ENCODE measurements around the gene ZNHIT2.
"Not testable (repeated sequence)": the region's sequence is repeated elsewhere in the genome, so short reads cannot be mapped to it uniquely, and the experiment has no call there.

Gene ZNHIT2

DNA sequence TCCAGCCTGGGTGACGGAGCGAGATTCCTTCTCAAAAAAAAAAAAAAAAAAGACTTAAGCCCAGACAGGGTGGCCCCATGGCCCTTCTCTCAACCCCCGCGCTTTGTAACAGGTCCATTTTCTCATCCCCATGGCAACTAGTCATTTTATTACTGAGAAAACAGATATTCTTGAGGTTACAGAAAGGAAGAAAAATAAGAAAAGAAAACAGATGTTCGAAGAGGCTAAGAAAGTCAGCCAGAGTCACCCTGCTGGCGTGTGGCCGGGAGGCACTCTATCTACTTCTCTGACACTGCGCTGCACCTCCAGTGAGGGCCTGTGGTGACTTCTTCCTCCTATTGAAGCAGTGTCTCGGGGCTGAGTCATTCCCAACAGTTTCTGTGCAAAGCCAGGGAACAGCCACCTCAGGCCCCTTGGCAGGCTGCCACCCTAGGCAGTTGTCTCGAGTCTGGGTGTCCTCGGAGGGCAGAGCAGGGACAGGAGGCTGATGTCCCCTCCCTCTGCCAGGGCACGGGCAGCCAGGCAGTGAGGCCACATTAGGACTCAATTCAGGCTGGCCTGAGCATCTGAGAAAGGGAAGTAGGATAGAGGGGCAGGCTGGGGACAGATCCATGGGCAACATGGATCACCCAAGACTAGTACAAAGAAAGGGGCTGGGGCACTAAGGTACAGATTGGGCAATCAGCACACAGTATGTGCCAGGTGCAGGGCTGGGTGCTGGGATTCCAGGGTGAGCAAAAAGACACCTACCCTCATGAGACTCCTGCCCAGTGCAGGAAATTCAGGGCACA is 33.2 kb upstream of the ZNHIT2 start:
- DNase-seq (ENCODE audit: extremely low read depth, insufficient read length), result no peak
- TF ChIP-seq, protein P1, sequence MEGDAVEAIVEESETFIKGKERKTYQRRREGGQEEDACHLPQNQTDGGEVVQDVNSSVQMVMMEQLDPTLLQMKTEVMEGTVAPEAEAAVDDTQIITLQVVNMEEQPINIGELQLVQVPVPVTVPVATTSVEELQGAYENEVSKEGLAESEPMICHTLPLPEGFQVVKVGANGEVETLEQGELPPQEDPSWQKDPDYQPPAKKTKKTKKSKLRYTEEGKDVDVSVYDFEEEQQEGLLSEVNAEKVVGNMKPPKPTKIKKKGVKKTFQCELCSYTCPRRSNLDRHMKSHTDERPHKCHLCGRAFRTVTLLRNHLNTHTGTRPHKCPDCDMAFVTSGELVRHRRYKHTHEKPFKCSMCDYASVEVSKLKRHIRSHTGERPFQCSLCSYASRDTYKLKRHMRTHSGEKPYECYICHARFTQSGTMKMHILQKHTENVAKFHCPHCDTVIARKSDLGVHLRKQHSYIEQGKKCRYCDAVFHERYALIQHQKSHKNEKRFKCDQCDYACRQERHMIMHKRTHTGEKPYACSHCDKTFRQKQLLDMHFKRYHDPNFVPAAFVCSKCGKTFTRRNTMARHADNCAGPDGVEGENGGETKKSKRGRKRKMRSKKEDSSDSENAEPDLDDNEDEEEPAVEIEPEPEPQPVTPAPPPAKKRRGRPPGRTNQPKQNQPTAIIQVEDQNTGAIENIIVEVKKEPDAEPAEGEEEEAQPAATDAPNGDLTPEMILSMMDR (IDR thresholded peaks at IDR 0.05; ENCODE audit: insufficient read depth, low read length, poor library complexity, severe bottlenecking), result no peak
- Histone ChIP-seq H3K27me3 (replicated peaks; ENCODE audit: control insufficient read depth, insufficient read depth, low read length) (no peaks in the 10 kb centered on the region), H3K4me3 (replicated peaks; ENCODE audit: low read depth, low read length) (no peak overlapping the region), H3K36me3 (ENCODE audit: control insufficient read depth, insufficient read depth, low read length) (no peaks in the 10 kb centered on the region)

- not testable (repeated sequence) for DNase-seq (ENCODE audit: extremely low read depth, insufficient read length); H3K36me3 ChIP-seq (ENCODE audit: control insufficient read depth, insufficient read depth, low read length); H3K27me3 ChIP-seq (replicated peaks; ENCODE audit: control insufficient read depth, insufficient read depth, low read length); H3K4me3 ChIP-seq (replicated peaks; ENCODE audit: low read depth, low read length)
Observed at GRCh38 chr11:65150131-65150508, 32.6 kb upstream of the ZNHIT2 start.

GRCh38 chr11:65148657-65149056 is 31.2 kb upstream of the ZNHIT2 start:
- DNase-seq (ENCODE audit: extremely low read depth, insufficient read length), result no peak
- TF ChIP-seq, protein P1 (IDR thresholded peaks at IDR 0.05; ENCODE audit: insufficient read depth, low read length, poor library complexity, severe bottlenecking), result no peak
- Histone ChIP-seq H3K36me3 (ENCODE audit: control insufficient read depth, insufficient read depth, low read length) (no peaks in the 10 kb centered on the region), H3K4me3 (replicated peaks; ENCODE audit: low read depth, low read length) (no peak overlapping the region), H3K27me3 (replicated peaks; ENCODE audit: control insufficient read depth, insufficient read depth, low read length) (no peaks in the 10 kb centered on the region)

- H3K4me3 ChIP-seq (replicated peaks; ENCODE audit: low read depth, low read length), result no peak overlapping the region
- TF ChIP-seq, protein P1 (IDR thresholded peaks at IDR 0.05; ENCODE audit: insufficient read depth, low read length, poor library complexity, severe bottlenecking), result no peak
- no peaks in the 10 kb centered on the region for H3K27me3 ChIP-seq (replicated peaks; ENCODE audit: control insufficient read depth, insufficient read depth, low read length)
- H3K36me3 ChIP-seq (ENCODE audit: control insufficient read depth, insufficient read depth, low read length), result no peaks in the 10 kb centered on the region
- DNase-seq (ENCODE audit: extremely low read depth, insufficient read length), result no peak
Observed at GRCh38 chr11:65147352-65148075, 30.0 kb upstream of the ZNHIT2 start.

- H3K4me3 ChIP-seq (replicated peaks; ENCODE audit: low read depth, low read length), result no peak overlapping the region
- TF ChIP-seq, protein P1 (IDR thresholded peaks at IDR 0.05; ENCODE audit: insufficient read depth, low read length, poor library complexity, severe bottlenecking), result no peak
- DNase-seq (ENCODE audit: extremely low read depth, insufficient read length), result no peak
- no peaks in the 10 kb centered on the region for H3K27me3 ChIP-seq (replicated peaks; ENCODE audit: control insufficient read depth, insufficient read depth, low read length)
- no peaks in the 10 kb centered on the region for H3K36me3 ChIP-seq (ENCODE audit: control insufficient read depth, insufficient read depth, low read length)
Observed at GRCh38 chr11:65141896-65142494, 24.5 kb upstream of the ZNHIT2 start.

GRCh38 chr11:65136515-65137096 is 19.1 kb upstream of the ZNHIT2 start:
- Histone ChIP-seq H3K36me3 (ENCODE audit: control insufficient read depth, insufficient read depth, low read length) (peaks cover 7% of the 10 kb centered on the region), H3K27me3 (replicated peaks; ENCODE audit: control insufficient read depth, insufficient read depth, low read length) (no peaks in the 10 kb centered on the region), H3K4me3 (replicated peaks; ENCODE audit: low read depth, low read length) (no peak overlapping the region)
- DNase-seq (ENCODE audit: extremely low read depth, insufficient read length), result no peak
- TF ChIP-seq, protein P1 (IDR thresholded peaks at IDR 0.05; ENCODE audit: insufficient read depth, low read length, poor library complexity, severe bottlenecking), result no peak
